A673 (cell line): ENCODE data around the gene SYT5. TPM values are rescaled to one million over a fixed set of nuclear protein-coding genes. Genes with fewer than 3 reads are reported as not detected.
A peak's percentile ranks its signal among the peaks of the same experiment; 100 is the strongest.

ENCODE experiments used
- BruUV-seq: library from RNA; stranded (reverse); fragments of 400-500 nt; replicated peaks from 2 replicates; lab custom pipeline; 2021; lab: Mats Ljungman, UMichigan
- CTCF ChIA-PET: fragments of 300-600 bp; sonication (Branson Sonifier 250); formaldehyde crosslinking; loops from one replicate; lab custom pipeline; 2022; ENCODE audit warnings: antibody characterized with exemption; lab: Charles Lee
- POLR2A ChIA-PET: fragments of 300-600 bp; sonication (Branson Sonifier 250); formaldehyde crosslinking; loops from one replicate; lab custom pipeline; 2022; ENCODE audit warnings: antibody characterized with exemption; ENCODE audit not compliant: low non-redundant PET; lab: Charles Lee
- DNase-seq: peaks from one replicate; pipeline ENCODE4 v3.0.0-alpha.2; 2015; ENCODE audit warnings: low spot score
- H3K27ac ChIP-seq: fragments of 200-600 bp; sonication (generic); 2 replicates; pipeline ENCODE4 v1.5.1; 2016; ENCODE audit warnings: mixed run types, low read depth, mild to moderate bottlenecking, mixed read lengths, antibody characterized with exemption, low read length; ENCODE audit not compliant: poor library complexity, severe bottlenecking
- H3K27me3 ChIP-seq: fragments of 200-600 bp; sonication (generic); replicated peaks from 2 replicates; pipeline ENCODE4 v1.6.1; 2017; ENCODE audit warnings: mixed run types, low read depth, mild to moderate bottlenecking, mixed read lengths, antibody characterized with exemption, low read length; ENCODE audit not compliant: insufficient read depth, poor library complexity
- H3K36me3 ChIP-seq: fragments of 200-600 bp; sonication (generic); 2 replicates; pipeline ENCODE4 v1.6.1; 2016; ENCODE audit warnings: mixed run types, mild to moderate bottlenecking, mixed read lengths, antibody characterized with exemption, low read length; ENCODE audit not compliant: insufficient read depth, poor library complexity, severe bottlenecking
- H3K4me1 ChIP-seq: fragments of 200-600 bp; sonication (generic); 2 replicates; pipeline ENCODE4 v1.6.1; 2017; ENCODE audit warnings: mixed run types, mild to moderate bottlenecking, mixed read lengths, antibody characterized with exemption, low read length; ENCODE audit not compliant: insufficient read depth, poor library complexity, severe bottlenecking
- H3K4me3 ChIP-seq: fragments of 200-600 bp; sonication (generic); 2 replicates; pipeline ENCODE4 v1.5.1; 2016; ENCODE audit warnings: low read depth, mixed run types, mild to moderate bottlenecking, mixed read lengths, low read length; ENCODE audit not compliant: poor library complexity, severe bottlenecking
- H3K9me3 ChIP-seq: fragments of 200-600 bp; sonication (generic); 2 replicates; pipeline ENCODE4 v1.6.1; 2016; ENCODE audit warnings: mixed run types, low read depth, mild to moderate bottlenecking, mixed read lengths, antibody characterized with exemption, low read length; ENCODE audit not compliant: poor library complexity, severe bottlenecking
- CTCF ChIP-seq: fragments of 300-800, 200-600 bp; sonication (generic); conservative IDR thresholded peaks from 2 replicates; pipeline ENCODE4 v1.5.1; 2017; ENCODE audit warnings: low read depth, mild to moderate bottlenecking, antibody characterized with exemption, low read length, moderate library complexity, mixed read lengths
- EZH2 ChIP-seq: fragments of 200-600 bp; sonication (generic); IDR thresholded peaks from 2 replicates; pipeline ENCODE4 v1.6.1; 2017; ENCODE audit warnings: borderline replicate concordance, low read depth, mild to moderate bottlenecking, mixed read lengths, antibody characterized with exemption, low read length; ENCODE audit not compliant: poor library complexity, severe bottlenecking
- intact Hi-C: fragments of 100-400 bp; cut with micrococcal nuclease; formaldehyde crosslinking; loops from one replicate; pipeline ENCODE4 v1.10.0; 2022; ENCODE audit not compliant: unreplicated experiment
- total RNA-seq: library from RNA; stranded (reverse); gene quantifications from 2 replicates; pipeline ENCODE4 v1.2.3, GENCODE V29; 2021

Gene SYT5
- total RNA-seq, 1 experiment from 2014 or later: not detected

GRCh38 chr19:55199620-55200204, 19.6 kb upstream of the SYT5 start:
- BruUV-seq: no TSS peak
- TF ChIP-seq CTCF (no peak), EZH2 (no peak)
- intact Hi-C loops: no loop called here
- Histone ChIP-seq H3K4me3 (no peak overlapping the region), H3K9me3 (no peaks in the 10 kb centered on the region), H3K27me3 (no peaks in the 10 kb centered on the region), H3K36me3 (no peaks in the 10 kb centered on the region), H3K27ac (no peak overlapping the region), H3K4me1 (no peaks in the 10 kb centered on the region)
- POLR2A ChIA-PET: no interaction called here
- no peak for DNase-seq
- CTCF ChIA-PET: interaction anchor here (0.6 kb wide), 1 partner anchor 81 kb away, joined by 12 read pairs; no protein-coding TSS in a partner anchor

GRCh38 chr19:55198651-55199050, 18.6 kb upstream of the SYT5 start:
- no peaks in the 10 kb centered on the region for H3K36me3 ChIP-seq
- TF ChIP-seq EZH2: no peak
- intact Hi-C loops: no loop called here
- H3K4me1 ChIP-seq: no peaks in the 10 kb centered on the region
- H3K27me3 ChIP-seq: no peaks in the 10 kb centered on the region
- CTCF ChIA-PET: no interaction called here
- H3K27ac ChIP-seq: no peak overlapping the region
- DNase-seq: no peak
- no peaks in the 10 kb centered on the region for H3K9me3 ChIP-seq
- no TSS peak for BruUV-seq
- no peak overlapping the region for H3K4me3 ChIP-seq
- POLR2A ChIA-PET: interaction anchor here (0.7 kb wide), 1 partner anchor 431 kb away, joined by 4 read pairs; no protein-coding TSS in a partner anchor

- intact Hi-C loops: no loop called here
- H3K4me1 ChIP-seq: no peaks in the 10 kb centered on the region
- BruUV-seq: no TSS peak
- H3K9me3 ChIP-seq: no peaks in the 10 kb centered on the region
- no peaks in the 10 kb centered on the region for H3K27me3 ChIP-seq
- H3K27ac ChIP-seq: no peak overlapping the region
- peak; percentile 59 for DNase-seq
- TF ChIP-seq EZH2: no peak
- TF ChIP-seq CTCF: no peak
- POLR2A ChIA-PET: no interaction called here
- H3K36me3 ChIP-seq: no peaks in the 10 kb centered on the region
- H3K4me3 ChIP-seq: no peak overlapping the region
- CTCF ChIA-PET: interaction anchor here (0.6 kb wide), 1 partner anchor 32 kb away, joined by 3 read pairs; no protein-coding TSS in a partner anchor
These were observed 17.4 kb upstream of the SYT5 start for GRCh38 chr19:55197528-55197927.

- Histone ChIP-seq H3K4me3 (no peak overlapping the region), H3K27ac (no peak overlapping the region), H3K9me3 (no peaks in the 10 kb centered on the region), H3K4me1 (no peaks in the 10 kb centered on the region), H3K27me3 (no peaks in the 10 kb centered on the region), H3K36me3 (no peaks in the 10 kb centered on the region)
- TF ChIP-seq EZH2 (no peak), CTCF (no peak)
- ChIA-PET CTCF (interaction anchor here (0.6 kb wide), 1 partner anchor 31 kb away, joined by 3 read pairs; no protein-coding TSS in a partner anchor), POLR2A (no interaction called here)
- intact Hi-C loops: no loop called here
- BruUV-seq: no TSS peak
- peak; percentile 37 for DNase-seq
These were observed 16.7 kb upstream of the SYT5 start for GRCh38 chr19:55196803-55197202.
